ENCODE data around the gene SOX10.

DNA sequence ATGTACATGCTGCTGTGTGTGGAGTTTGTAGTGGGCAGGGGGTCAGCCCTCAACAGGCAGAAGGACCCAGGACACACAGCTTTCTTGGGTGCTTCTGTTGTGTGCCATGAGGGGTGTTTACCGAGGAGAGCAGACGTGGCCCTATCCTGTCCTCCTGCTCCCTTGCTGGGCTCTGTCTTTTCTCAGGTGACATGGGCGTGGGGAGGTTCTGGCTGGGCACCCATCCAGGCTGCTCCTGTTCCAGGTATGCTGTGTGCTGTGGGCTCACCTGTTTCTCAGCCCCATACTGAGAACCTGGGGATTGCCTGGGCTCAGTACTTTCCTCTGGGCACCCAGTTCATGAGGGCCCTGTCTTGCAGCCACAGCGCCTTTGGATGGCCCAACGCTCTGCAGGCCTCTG, 55.0 kb downstream of the SOX10 start:
- no peak for TF ChIP-seq ELF4 (IDR thresholded peaks at IDR 0.05)
- TF ChIP-seq TARDBP (IDR thresholded peaks at IDR 0.05) = no peak
- TF ChIP-seq ZNF384 (IDR thresholded peaks at IDR 0.05) = no peak

All from HEK293T (cell line).